GM21390 (cell line): ENCODE data around the gene DUSP6.

Experiments used
- ATAC-seq: cut with Tn5 transposase; IDR thresholded peaks from one replicate; pipeline ENCODE4 v1.9.1; 2021; ENCODE audit not compliant: unreplicated experiment

The DUSP6 gene

DNA sequence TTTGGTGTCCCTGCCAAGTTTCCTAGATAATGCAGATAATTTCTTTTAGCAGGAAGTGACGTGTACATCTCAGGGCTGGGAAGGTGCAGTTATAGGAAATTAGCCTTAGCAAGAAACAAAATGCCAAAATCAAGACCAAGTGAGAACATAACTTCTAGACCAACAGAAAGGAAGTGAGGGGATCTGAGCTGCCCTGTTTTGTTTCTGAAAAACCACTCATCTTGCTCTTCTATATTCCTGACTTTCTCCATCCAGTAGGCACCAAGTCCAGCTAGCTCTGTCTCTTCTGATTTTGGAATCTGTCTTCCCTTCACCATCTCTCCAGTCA lies 23.9 kb upstream of the DUSP6 start:
- ATAC-seq, result no peak

- ATAC-seq, result no peak
Measured at GRCh38 chr12:89373763-89374572, 21.7 kb upstream of the DUSP6 start.

GRCh38 chr12:89372584-89373370 lies 20.5 kb upstream of the DUSP6 start:
- ATAC-seq, result no peak

DNA sequence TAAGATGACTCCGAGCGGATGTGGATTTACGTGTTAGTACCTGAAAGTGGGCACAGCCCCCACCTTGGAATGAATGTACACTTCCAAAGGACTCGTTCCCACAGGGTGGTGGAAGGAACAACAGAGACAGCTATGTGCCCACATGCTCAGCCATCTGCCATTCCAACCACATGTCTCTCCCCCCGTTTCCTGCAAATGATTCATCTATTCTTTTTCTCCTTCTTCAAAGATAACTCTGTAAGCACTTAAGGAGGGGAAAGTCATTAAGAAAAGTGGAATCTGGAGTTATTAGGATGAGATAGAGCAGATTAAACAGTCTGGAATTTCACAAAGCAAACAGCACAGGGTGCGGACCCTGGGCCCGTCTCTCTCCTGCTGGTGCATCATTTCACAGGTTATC lies 18.5 kb upstream of the DUSP6 start:
- no peak for ATAC-seq

DNA sequence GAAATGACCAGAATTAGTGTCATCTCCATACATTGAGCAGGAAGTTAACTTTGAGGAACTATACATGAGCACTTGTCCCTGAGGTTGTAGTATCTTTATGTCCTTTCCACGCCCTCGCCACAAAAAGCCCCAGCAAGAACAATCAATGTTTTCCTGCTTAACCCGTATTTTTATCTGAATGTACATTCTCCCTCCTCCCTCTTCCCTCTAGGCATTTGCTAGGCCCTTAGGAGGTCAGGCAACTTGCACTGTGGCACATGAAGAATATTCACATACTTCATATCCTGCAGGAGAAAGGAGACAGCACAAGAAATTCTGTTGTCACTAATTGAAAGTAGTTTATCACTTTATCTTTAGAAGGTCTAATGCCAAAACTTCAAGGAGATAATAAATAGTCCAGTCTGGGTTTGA lies 18.1 kb upstream of the DUSP6 start:
- no peak for ATAC-seq

DNA sequence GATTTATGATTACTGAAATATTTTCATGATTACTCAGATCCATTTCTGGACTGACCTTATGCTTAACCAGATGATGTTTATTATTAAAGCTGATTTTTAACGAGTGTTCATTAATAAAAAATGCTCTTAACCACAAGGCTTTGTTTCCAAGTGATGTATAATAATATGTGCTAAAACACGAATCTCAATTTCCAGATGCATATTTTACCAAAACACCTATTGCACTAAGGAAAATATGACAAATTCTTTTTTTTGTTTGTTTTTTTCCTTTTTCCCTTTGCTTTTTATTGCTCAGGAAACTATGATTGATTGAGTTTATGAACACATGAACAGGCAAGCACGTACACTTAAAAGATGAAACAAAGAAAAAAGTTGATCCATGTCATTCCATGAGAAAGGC lies 16.9 kb upstream of the DUSP6 start:
- ATAC-seq, result no peak

GRCh38 chr12:89368391-89368790 lies 16.1 kb upstream of the DUSP6 start:
- no peak for ATAC-seq

GRCh38 chr12:89366676-89367364 lies 14.5 kb upstream of the DUSP6 start:
- ATAC-seq, result no peak

DNA sequence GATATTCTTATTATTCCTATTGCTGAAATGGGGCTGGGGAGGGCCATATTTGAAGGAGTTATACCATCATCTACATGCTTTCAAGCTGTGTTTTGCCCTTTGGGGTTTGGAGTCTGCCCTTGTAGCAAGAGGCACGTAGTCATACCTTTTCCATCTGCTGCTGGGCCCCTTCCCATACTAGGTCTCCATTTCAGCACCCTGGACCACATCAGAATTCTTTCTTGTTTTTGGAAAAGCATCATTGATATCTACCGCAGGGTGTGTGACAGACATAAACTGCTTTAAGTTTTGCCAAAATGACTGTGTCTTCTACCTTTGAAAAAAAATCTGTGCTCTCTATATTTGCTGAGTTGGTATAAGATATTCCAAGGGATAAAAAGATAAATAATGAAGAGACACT lies 12.3 kb upstream of the DUSP6 start:
- no peak for ATAC-seq

DNA sequence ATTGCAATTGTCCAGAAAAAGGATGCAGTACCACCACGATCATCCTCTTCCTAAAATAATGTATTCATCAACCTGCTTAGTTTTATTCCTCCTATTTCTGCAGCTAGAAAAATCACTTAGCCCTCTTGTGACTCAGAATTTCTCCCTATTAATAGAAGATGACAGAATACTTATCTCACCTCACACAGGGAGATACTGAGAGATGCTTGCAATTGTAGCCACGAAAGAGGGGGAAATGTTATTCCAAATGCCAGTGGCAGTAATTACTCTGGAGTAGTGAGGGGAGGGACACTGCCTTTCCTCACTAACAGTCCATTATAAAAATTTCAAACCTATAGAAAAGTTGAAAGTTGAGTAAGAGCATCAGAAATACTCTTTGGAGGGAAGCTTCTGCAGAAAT lies 11.8 kb upstream of the DUSP6 start:
- ATAC-seq, result no peak

DNA sequence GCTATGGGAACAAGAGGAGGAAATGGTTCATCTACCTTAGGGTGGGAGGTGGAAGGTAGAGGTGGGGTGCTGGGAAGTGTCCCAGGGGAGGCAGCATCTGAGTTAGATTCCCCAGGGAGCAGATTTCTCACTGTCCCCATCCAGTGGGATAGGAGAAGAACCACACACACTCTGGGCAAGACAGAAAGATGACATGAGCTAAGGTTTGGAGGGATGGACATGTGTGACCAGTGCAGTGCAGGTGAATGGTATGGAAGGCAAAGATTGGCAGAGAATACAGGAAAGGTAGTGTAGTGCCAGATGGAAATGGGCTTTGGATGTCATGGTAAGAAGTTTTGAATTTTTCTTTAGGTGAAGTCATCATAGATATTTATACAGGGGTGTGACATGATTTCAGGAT lies 11.3 kb upstream of the DUSP6 start:
- ATAC-seq, result no peak

GRCh38 chr12:89363084-89363483 lies 10.8 kb upstream of the DUSP6 start:
- no peak for ATAC-seq

- ATAC-seq, result no peak
Measured at GRCh38 chr12:89359615-89360014, 7.3 kb upstream of the DUSP6 start.

DNA sequence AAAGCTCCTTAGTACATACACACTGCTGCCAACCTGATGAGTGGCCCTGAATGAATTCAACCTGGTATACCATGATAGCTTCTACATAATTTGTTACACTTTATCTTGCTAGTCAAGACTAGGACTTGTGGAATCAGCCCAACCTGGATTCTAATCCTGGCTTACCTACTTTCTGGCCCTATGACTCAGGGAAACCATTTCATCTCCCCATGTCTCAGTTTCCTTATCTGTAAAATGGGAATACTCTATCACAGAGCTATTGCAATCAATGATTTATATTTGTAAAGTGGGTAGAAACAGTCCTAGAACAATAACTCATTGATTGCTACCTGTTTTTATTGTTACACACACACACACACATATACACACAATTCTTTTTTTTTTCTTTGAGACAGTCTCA lies 6.5 kb upstream of the DUSP6 start:
- no peak for ATAC-seq

DNA sequence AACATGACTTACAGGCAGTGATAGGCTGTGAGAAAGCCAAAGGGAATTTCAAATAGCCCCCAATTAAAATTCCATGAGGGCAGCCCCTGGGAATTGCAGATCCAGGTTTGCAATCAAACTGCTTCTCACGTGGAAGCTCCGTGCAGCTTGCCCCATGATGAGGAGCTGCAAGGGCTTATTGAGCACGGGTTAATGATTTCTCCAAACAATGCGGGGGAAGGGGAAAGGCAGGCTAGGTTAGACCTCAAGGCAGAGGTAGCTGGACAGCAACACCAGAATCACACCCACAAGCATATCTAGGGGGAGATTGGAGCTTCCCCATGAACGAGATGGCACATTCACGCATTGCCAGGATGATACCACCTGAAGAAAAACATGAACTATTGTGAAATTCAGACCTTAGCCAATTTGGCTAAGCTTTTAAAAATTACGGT lies 5.0 kb upstream of the DUSP6 start:
- no peak for ATAC-seq

DNA sequence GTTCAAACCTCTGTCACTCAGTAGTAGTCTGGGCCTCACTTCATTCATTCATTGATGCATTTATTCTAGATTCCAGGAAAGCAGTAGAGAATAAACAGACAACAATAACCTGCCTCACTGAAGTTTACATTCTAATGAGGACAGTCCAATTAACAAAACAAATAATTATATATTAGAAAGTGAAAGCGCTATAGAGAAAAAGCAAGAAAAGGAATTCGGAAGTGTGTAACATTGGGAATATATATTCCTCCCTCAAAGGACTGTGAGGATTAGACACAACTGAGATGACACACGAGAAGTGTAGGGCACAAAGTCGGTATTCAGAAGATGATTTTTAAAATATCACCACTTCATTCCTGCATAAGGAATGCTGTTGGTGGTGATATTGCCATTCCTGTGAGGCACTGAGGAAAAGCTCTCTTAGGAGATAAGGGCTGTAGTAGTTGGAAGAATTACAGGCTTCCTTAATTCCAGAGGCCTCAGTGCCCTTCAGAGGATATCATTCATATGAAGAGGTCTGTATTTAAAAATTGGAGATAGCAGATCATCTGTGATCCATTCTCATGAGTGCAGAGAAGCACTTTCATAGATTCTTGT lies 3.9 kb upstream of the DUSP6 start:
- no peak for ATAC-seq

- no peak for ATAC-seq
Measured at GRCh38 chr12:89355243-89356068, 3.2 kb upstream of the DUSP6 start.

GRCh38 chr12:89354612-89355067 lies 2.3 kb upstream of the DUSP6 start:
- ATAC-seq, result no peak

- ATAC-seq, result peak; percentile 32
Measured at GRCh38 chr12:89353823-89354611, 1.7 kb upstream of the DUSP6 start.
